HEK293 (cell line): ENCODE data around the gene VPREB3.

Experiments
- CTCF ChIA-PET: fragments of 350-600 bp; formaldehyde crosslinking; extraction: SDS; loops from one replicate; lab custom pipeline; 2021; ENCODE audit warnings: antibody characterized with exemption; lab: Yijun Ruan, JAX
- POLR2A ChIA-PET: fragments of 300-600 bp; formaldehyde crosslinking; extraction: SDS; loops from one replicate; lab custom pipeline; 2020; ENCODE audit warnings: antibody characterized with exemption, inconsistent platforms; lab: Yijun Ruan, JAX
- H3K27ac ChIP-seq: fragments of 200-500 bp; sonication (Bioruptor generic); 2 replicates; pipeline ENCODE4 v1.5.1; 2014; ENCODE audit warnings: low read depth, low read length, control low read depth, inconsistent platforms; ENCODE audit errors: extremely low read depth
- H3K36me3 ChIP-seq, 2 experiments: fragments of 200-500 bp in 1 of 2; sonication (Bioruptor generic) in 1 of 2; 1 replicate in 1 of 2; 2 replicates in 1 of 2; pipeline ENCODE4 v1.5.1; 2014 to 2017; ENCODE audit warnings: inconsistent platforms in 2 of 2, low read length in 2 of 2; ENCODE audit not compliant: control insufficient read depth in 2 of 2, insufficient read depth in 1 of 2
- H3K4me1 ChIP-seq: fragments of 200-500 bp; sonication (Bioruptor generic); 2 replicates; pipeline ENCODE4 v1.5.1; 2014; ENCODE audit warnings: mild to moderate bottlenecking, low read length, inconsistent platforms; ENCODE audit not compliant: control insufficient read depth, insufficient read depth
- H3K4me3 ChIP-seq: 2 replicates; pipeline ENCODE4 v1.5.1; 2011; ENCODE audit warnings: low read depth, mild to moderate bottlenecking, control low read depth, low read length, moderate library complexity
- H3K9me3 ChIP-seq: fragments of 200-500 bp; sonication (Bioruptor generic); 2 replicates; pipeline ENCODE4 v1.5.1; 2014; ENCODE audit warnings: low read depth, low read length, inconsistent platforms; ENCODE audit not compliant: control insufficient read depth, insufficient read depth
- SCRT1 ChIP-seq: fragments of 450-650 bp; formaldehyde crosslinking; IDR thresholded peaks from 2 replicates; pipeline ENCODE4 v1.5.1; 2016; ENCODE audit warnings: missing biosample characterization, missing genetic modification characterization, borderline replicate concordance
- TCF7L2 ChIP-seq: IDR thresholded peaks from 2 replicates; pipeline ENCODE4 v1.6.1; 2011; ENCODE audit warnings: low read depth, mild to moderate bottlenecking, inconsistent platforms, low read length, moderate library complexity, borderline replicate concordance
- ZBTB21 ChIP-seq: fragments of 450-650 bp; formaldehyde crosslinking; IDR thresholded peaks from 2 replicates; pipeline ENCODE4 v1.5.1; 2017; ENCODE audit warnings: missing biosample characterization, missing genetic modification characterization
- ZFP37 ChIP-seq: fragments of 450-650 bp; formaldehyde crosslinking; IDR thresholded peaks from 2 replicates; pipeline ENCODE4 v1.5.1; 2016; ENCODE audit warnings: missing biosample characterization, missing genetic modification characterization
- ZNF202 ChIP-seq: fragments of 450-650 bp; formaldehyde crosslinking; IDR thresholded peaks from 2 replicates; pipeline ENCODE4 v1.5.1; 2016; ENCODE audit warnings: missing biosample characterization, missing genetic modification characterization, borderline replicate concordance
- ZNF23 ChIP-seq: fragments of 450-650 bp; formaldehyde crosslinking; IDR thresholded peaks from 2 replicates; pipeline ENCODE4 v1.5.1; 2016; ENCODE audit warnings: missing biosample characterization, missing genetic modification characterization, borderline replicate concordance
- ZNF366 ChIP-seq: fragments of 450-650 bp; formaldehyde crosslinking; conservative IDR thresholded peaks from 2 replicates; pipeline ENCODE4 v1.5.1; 2016; ENCODE audit warnings: missing biosample characterization, missing genetic modification characterization
- ZNF391 ChIP-seq: fragments of 450-650 bp; formaldehyde crosslinking; IDR thresholded peaks from 2 replicates; pipeline ENCODE4 v1.5.1; 2016; ENCODE audit warnings: low read depth, missing biosample characterization, missing genetic modification characterization, borderline replicate concordance
- ZNF501 ChIP-seq: fragments of 450-650 bp; formaldehyde crosslinking; IDR thresholded peaks from 2 replicates; pipeline ENCODE4 v1.5.1; 2016; ENCODE audit warnings: missing biosample characterization, missing genetic modification characterization
- ZNF623 ChIP-seq: fragments of 450-650 bp; formaldehyde crosslinking; IDR thresholded peaks from 2 replicates; pipeline ENCODE4 v1.5.1; 2016; ENCODE audit warnings: missing biosample characterization, missing genetic modification characterization
- ZNF624 ChIP-seq: fragments of 450-650 bp; formaldehyde crosslinking; IDR thresholded peaks from 2 replicates; pipeline ENCODE4 v1.5.1; 2017; ENCODE audit warnings: missing biosample characterization, missing genetic modification characterization
- ZNF629 ChIP-seq: fragments of 450-650 bp; formaldehyde crosslinking; IDR thresholded peaks from 2 replicates; pipeline ENCODE4 v1.5.1; 2017; ENCODE audit warnings: missing biosample characterization, missing genetic modification characterization
- ZNF776 ChIP-seq: fragments of 450-650 bp; formaldehyde crosslinking; IDR thresholded peaks from 2 replicates; pipeline ENCODE4 v1.5.0; 2017; ENCODE audit warnings: missing biosample characterization, missing genetic modification characterization, borderline replicate concordance
- ZSCAN23 ChIP-seq: fragments of 450-650 bp; formaldehyde crosslinking; IDR thresholded peaks from 2 replicates; pipeline ENCODE4 v1.5.1; 2016; ENCODE audit warnings: missing biosample characterization, missing genetic modification characterization
- TF ChIP-seq, protein P1 (sequence below): fragments of 450-650 bp; formaldehyde crosslinking; IDR thresholded peaks from 2 replicates; pipeline ENCODE4 v1.5.1; 2017; ENCODE audit warnings: missing biosample characterization, missing genetic modification characterization
- TF ChIP-seq, protein P2 (sequence below): fragments of 450-650 bp; formaldehyde crosslinking; IDR thresholded peaks from 2 replicates; pipeline ENCODE4 v1.5.1; 2016; ENCODE audit warnings: missing biosample characterization, missing genetic modification characterization
- TF ChIP-seq, protein P3 (sequence below): fragments of 450-650 bp; formaldehyde crosslinking; IDR thresholded peaks from 2 replicates; pipeline ENCODE4 v1.5.1; 2016; ENCODE audit warnings: missing biosample characterization, missing genetic modification characterization
- TF ChIP-seq, protein P4 (sequence below): fragments of 450-650 bp; formaldehyde crosslinking; IDR thresholded peaks from 2 replicates; pipeline ENCODE4 v1.5.1; 2017; ENCODE audit warnings: missing biosample characterization, missing genetic modification characterization
- TF ChIP-seq, protein P5 (sequence below): fragments of 450-650 bp; formaldehyde crosslinking; IDR thresholded peaks from 2 replicates; pipeline ENCODE4; 2016; ENCODE audit warnings: missing biosample characterization, missing genetic modification characterization

VPREB3 gene

DNA sequence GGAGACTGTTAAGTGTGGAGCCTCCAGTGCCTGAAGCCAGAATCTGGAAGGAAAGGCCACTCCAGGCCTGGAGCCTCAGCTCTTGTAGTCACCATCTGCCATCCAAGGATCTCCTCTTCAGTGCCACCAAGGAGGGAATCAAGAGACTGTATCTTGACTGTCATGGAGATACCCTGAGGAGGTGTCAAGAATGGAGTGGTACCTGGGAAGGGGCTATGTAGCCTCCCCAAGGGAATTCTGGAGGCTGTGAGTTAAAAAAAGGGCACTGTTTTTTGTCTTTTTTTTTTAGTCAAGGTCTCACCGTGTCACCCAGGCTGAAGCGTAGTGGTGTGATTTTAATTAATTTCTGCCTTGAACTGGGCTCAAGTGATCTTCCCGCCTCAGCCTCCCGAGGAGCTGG is 5.3 kb upstream of the VPREB3 start:
- POLR2A ChIA-PET = interaction anchor here (0.6 to 1.1 kb wide), 2 partner anchors 10 to 43 kb away, joined by 3 to 5 read pairs; no protein-coding TSS in a partner anchor
- no peak overlapping the region for H3K4me3 ChIP-seq
- no peak overlapping the region for H3K27ac ChIP-seq
- peaks cover 0 to 10% of the 10 kb centered on the region in 2 experiments; a peak in 1 of 3 replicates for H3K36me3 ChIP-seq
- TF ChIP-seq TCF7L2 (no peak), ZBTB21 (no peak)
- no peaks in the 10 kb centered on the region for H3K4me1 ChIP-seq
- H3K9me3 ChIP-seq = no peaks in the 10 kb centered on the region
- CTCF ChIA-PET = interaction anchor here (0.8 kb wide), 1 partner anchor 221 kb away, joined by 3 read pairs; no protein-coding TSS in a partner anchor

DNA sequence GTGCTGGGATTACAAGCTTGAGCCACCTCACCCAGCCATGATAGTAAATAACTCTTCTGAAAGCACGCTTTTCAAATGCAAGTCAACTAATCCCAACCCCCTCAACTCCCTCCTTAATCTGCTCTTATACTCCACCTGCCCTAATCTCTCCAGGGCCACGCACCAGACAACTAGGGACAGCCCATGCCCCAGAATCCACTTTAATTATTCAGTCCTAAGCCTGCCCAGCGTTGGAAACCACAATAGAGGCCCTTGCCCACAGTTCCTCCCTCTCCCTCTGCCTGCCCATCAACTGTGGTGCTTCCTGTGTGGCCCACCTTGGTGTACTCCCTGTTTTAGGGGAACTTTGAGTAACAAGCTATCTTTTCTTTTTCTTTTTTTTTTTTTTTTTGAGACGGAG is 2.7 kb upstream of the VPREB3 start:
- Histone ChIP-seq H3K9me3 (no peaks in the 10 kb centered on the region), H3K4me3 (no peak overlapping the region), H3K4me1 (no peaks in the 10 kb centered on the region), H3K36me3 (no peaks in the 10 kb centered on the region), H3K27ac (no peak overlapping the region)
- ChIA-PET CTCF (interaction anchor here (1.7 kb wide), 1 partner anchor 89 kb away, joined by 5 read pairs; no protein-coding TSS in a partner anchor), POLR2A (interaction anchor here (0.6 to 0.7 kb wide), 2 partner anchors 11 to 101 kb away, joined by 4 to 6 read pairs; partner anchors contain the start of gene SLC2A11)
- no peak for TF ChIP-seq ZNF629 (tag by site-specific recombination)
- TF ChIP-seq, protein P1, sequence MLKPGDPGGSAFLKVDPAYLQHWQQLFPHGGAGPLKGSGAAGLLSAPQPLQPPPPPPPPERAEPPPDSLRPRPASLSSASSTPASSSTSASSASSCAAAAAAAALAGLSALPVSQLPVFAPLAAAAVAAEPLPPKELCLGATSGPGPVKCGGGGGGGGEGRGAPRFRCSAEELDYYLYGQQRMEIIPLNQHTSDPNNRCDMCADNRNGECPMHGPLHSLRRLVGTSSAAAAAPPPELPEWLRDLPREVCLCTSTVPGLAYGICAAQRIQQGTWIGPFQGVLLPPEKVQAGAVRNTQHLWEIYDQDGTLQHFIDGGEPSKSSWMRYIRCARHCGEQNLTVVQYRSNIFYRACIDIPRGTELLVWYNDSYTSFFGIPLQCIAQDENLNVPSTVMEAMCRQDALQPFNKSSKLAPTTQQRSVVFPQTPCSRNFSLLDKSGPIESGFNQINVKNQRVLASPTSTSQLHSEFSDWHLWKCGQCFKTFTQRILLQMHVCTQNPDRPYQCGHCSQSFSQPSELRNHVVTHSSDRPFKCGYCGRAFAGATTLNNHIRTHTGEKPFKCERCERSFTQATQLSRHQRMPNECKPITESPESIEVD (tag by site-specific recombination) = no peak
- TF ChIP-seq ZNF501 (tag by site-specific recombination) = no peak
- no peak for TF ChIP-seq ZNF391
- no peak for TF ChIP-seq ZNF776 (tag by site-specific recombination)
- no peak for TF ChIP-seq ZNF23
- TF ChIP-seq ZFP37 = no peak
- TF ChIP-seq, protein P2, sequence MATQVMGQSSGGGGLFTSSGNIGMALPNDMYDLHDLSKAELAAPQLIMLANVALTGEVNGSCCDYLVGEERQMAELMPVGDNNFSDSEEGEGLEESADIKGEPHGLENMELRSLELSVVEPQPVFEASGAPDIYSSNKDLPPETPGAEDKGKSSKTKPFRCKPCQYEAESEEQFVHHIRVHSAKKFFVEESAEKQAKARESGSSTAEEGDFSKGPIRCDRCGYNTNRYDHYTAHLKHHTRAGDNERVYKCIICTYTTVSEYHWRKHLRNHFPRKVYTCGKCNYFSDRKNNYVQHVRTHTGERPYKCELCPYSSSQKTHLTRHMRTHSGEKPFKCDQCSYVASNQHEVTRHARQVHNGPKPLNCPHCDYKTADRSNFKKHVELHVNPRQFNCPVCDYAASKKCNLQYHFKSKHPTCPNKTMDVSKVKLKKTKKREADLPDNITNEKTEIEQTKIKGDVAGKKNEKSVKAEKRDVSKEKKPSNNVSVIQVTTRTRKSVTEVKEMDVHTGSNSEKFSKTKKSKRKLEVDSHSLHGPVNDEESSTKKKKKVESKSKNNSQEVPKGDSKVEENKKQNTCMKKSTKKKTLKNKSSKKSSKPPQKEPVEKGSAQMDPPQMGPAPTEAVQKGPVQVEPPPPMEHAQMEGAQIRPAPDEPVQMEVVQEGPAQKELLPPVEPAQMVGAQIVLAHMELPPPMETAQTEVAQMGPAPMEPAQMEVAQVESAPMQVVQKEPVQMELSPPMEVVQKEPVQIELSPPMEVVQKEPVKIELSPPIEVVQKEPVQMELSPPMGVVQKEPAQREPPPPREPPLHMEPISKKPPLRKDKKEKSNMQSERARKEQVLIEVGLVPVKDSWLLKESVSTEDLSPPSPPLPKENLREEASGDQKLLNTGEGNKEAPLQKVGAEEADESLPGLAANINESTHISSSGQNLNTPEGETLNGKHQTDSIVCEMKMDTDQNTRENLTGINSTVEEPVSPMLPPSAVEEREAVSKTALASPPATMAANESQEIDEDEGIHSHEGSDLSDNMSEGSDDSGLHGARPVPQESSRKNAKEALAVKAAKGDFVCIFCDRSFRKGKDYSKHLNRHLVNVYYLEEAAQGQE (tag by site-specific recombination) = no peak
- no peak for TF ChIP-seq ZNF366
- no peak for TF ChIP-seq ZNF202 (tag by site-specific recombination)
- TF ChIP-seq ZNF624 = no peak
- TF ChIP-seq ZNF623 (tag by site-specific recombination) = no peak
- no peak for TF ChIP-seq ZSCAN23 (tag by site-specific recombination)
- TF ChIP-seq, protein P3, sequence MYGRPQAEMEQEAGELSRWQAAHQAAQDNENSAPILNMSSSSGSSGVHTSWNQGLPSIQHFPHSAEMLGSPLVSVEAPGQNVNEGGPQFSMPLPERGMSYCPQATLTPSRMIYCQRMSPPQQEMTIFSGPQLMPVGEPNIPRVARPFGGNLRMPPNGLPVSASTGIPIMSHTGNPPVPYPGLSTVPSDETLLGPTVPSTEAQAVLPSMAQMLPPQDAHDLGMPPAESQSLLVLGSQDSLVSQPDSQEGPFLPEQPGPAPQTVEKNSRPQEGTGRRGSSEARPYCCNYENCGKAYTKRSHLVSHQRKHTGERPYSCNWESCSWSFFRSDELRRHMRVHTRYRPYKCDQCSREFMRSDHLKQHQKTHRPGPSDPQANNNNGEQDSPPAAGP = no peak
- TF ChIP-seq, protein P4, sequence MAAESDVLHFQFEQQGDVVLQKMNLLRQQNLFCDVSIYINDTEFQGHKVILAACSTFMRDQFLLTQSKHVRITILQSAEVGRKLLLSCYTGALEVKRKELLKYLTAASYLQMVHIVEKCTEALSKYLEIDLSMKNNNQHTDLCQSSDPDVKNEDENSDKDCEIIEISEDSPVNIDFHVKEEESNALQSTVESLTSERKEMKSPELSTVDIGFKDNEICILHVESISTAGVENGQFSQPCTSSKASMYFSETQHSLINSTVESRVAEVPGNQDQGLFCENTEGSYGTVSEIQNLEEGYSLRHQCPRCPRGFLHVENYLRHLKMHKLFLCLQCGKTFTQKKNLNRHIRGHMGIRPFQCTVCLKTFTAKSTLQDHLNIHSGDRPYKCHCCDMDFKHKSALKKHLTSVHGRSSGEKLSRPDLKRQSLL (tag by site-specific recombination) = no peak
- TF ChIP-seq, protein P5, sequence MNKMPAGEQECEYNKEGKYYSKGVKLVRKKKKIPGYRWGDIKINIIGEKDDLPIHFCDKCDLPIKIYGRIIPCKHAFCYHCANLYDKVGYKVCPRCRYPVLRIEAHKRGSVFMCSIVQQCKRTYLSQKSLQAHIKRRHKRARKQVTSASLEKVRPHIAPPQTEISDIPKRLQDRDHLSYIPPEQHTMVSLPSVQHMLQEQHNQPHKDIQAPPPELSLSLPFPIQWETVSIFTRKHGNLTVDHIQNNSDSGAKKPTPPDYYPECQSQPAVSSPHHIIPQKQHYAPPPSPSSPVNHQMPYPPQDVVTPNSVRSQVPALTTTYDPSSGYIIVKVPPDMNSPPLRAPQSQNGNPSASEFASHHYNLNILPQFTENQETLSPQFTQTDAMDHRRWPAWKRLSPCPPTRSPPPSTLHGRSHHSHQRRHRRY (tag by site-specific recombination) = no peak
- no peak for TF ChIP-seq SCRT1 (tag by site-specific recombination)
